Hepatocyte (in vitro differentiated cells): ENCODE results near the gene TRIM31. TPM values are rescaled to one million over a fixed set of nuclear protein-coding genes. Genes with fewer than 3 reads are reported as not detected.
A peak's percentile ranks its signal among the peaks of the same experiment; 100 is the strongest.

Experiments used
- DNase-seq: peaks from one replicate; pipeline ENCODE4 v3.0.0-alpha.2; 2016; ENCODE audit warnings: low spot score
- H2AFZ ChIP-seq: fragments of 200-600 bp; sonication (generic); 2 replicates; pipeline ENCODE4 v1.6.0; 2016; ENCODE audit warnings: antibody characterized with exemption, mild to moderate bottlenecking
- H3K27ac ChIP-seq: fragments of 200-600 bp; sonication (generic); 2 replicates; pipeline ENCODE4 v1.5.1; 2016; ENCODE audit warnings: mild to moderate bottlenecking
- H3K27me3 ChIP-seq: fragments of 200-600 bp; sonication (generic); 2 replicates; pipeline ENCODE4 v1.6.1; 2016
- H3K36me3 ChIP-seq: fragments of 200-600 bp; sonication (generic); replicated peaks from 2 replicates; pipeline ENCODE4 v1.5.1; 2016; ENCODE audit warnings: low read depth; ENCODE audit not compliant: insufficient read depth
- H3K4me1 ChIP-seq: fragments of 200-600 bp; sonication (generic); 2 replicates; pipeline ENCODE4 v1.5.1; 2016; ENCODE audit warnings: mild to moderate bottlenecking, moderate library complexity; ENCODE audit not compliant: insufficient read depth
- H3K4me2 ChIP-seq: fragments of 200-600 bp; sonication (generic); 2 replicates; pipeline ENCODE4 v1.6.0; 2016
- H3K4me3 ChIP-seq: fragments of 200-600 bp; sonication (generic); 2 replicates; pipeline ENCODE4 v1.5.1; 2016; ENCODE audit warnings: mild to moderate bottlenecking
- H3K79me2 ChIP-seq: fragments of 200-600 bp; sonication (generic); 2 replicates; pipeline ENCODE4 v1.6.0; 2017; ENCODE audit warnings: mild to moderate bottlenecking
- H3K9me2 ChIP-seq: fragments of 200-600 bp; sonication (generic); replicated peaks from 2 replicates; pipeline ENCODE4 v1.6.0; 2017; ENCODE audit warnings: mild to moderate bottlenecking; ENCODE audit not compliant: insufficient read depth
- H3K9me3 ChIP-seq: fragments of 200-600 bp; sonication (generic); 2 replicates; pipeline ENCODE4 v1.5.1; 2016; ENCODE audit warnings: low read depth, mild to moderate bottlenecking
- H4K20me1 ChIP-seq: fragments of 200-600 bp; sonication (generic); 2 replicates; pipeline ENCODE4 v1.6.0; 2016; ENCODE audit warnings: mild to moderate bottlenecking; ENCODE audit not compliant: insufficient read depth, poor library complexity, severe bottlenecking
- CTCF ChIP-seq: fragments of 200-600 bp; sonication (generic); IDR thresholded peaks from 2 replicates; pipeline ENCODE4 v1.5.1; 2016; ENCODE audit warnings: antibody characterized with exemption, mild to moderate bottlenecking; ENCODE audit not compliant: poor library complexity
- EZH2 ChIP-seq: fragments of 200-600 bp; sonication (generic); IDR thresholded peaks from 2 replicates; pipeline ENCODE4 v1.6.1; 2016; ENCODE audit warnings: antibody characterized with exemption, mild to moderate bottlenecking, borderline replicate concordance
- EZH2phosphoT487 ChIP-seq: fragments of 200-600 bp; sonication (generic); IDR thresholded peaks from one replicate; pipeline ENCODE4 v1.6.1; 2018; ENCODE audit warnings: antibody characterized with exemption, mild to moderate bottlenecking, low read depth, moderate library complexity; ENCODE audit not compliant: unreplicated experiment, severe bottlenecking
- WGBS: methylation state at CpG from one replicate; pipeline ENCODE4 v1.1.6; 2016; ENCODE audit warnings: low lambda C conversion rate; ENCODE audit errors: missing lambda C conversion rate; 5-methylcytosine and 5-hydroxymethylcytosine counted together
- polyA plus RNA-seq: library from polyadenylated mRNA; unstranded; fragments of >200 nt; fragmentation: Nextera tagmentation; extraction: Ambion mirVana; gene quantifications from 2 replicates; pipeline ENCODE4 v1.2.1, GENCODE V29; 2016
- total RNA-seq: library from RNA; depleted of rRNA; stranded (reverse); fragments of >200 nt; gene quantifications from 2 replicates; pipeline ENCODE4 v1.2.3, GENCODE V29; 2014

TRIM31 gene
- total and polyA plus RNA-seq, 2 experiments from 2014 or later: 5.0 to 6.3 TPM

GRCh38 chr6:30111266-30111856 lies 1.5 kb downstream of the TRIM31 start:
- Histone ChIP-seq H3K79me2 (no peaks in the 10 kb centered on the region), H3K4me2 (peak overlapping the region; percentile 60), H3K27me3 (peaks cover 29% of the 10 kb centered on the region), H2AFZ (no peak overlapping the region), H3K9me3 (no peaks in the 10 kb centered on the region), H3K36me3 (no peaks in the 10 kb centered on the region), H3K27ac (peak overlapping the region; percentile 29), H3K9me2 (no peaks in the 10 kb centered on the region), H3K4me3 (no peak overlapping the region), H4K20me1 (no peaks in the 10 kb centered on the region), H3K4me1 (peaks cover 10% of the 10 kb centered on the region)
- no peak for DNase-seq
- no peak for TF ChIP-seq EZH2
- no peak for TF ChIP-seq CTCF
- no peak for TF ChIP-seq EZH2phosphoT487
- 85% methylated on average over 26 of the region's 27 CpGs for WGBS

- Histone ChIP-seq H3K27me3 (peaks cover 22% of the 10 kb centered on the region), H3K9me3 (no peaks in the 10 kb centered on the region), H2AFZ (no peak overlapping the region), H3K4me3 (no peak overlapping the region), H3K36me3 (no peaks in the 10 kb centered on the region), H3K4me1 (peaks cover 20% of the 10 kb centered on the region), H3K79me2 (no peaks in the 10 kb centered on the region), H3K9me2 (no peaks in the 10 kb centered on the region), H4K20me1 (no peaks in the 10 kb centered on the region), H3K4me2 (no peak overlapping the region), H3K27ac (no peak overlapping the region)
- 66% methylated on average over 2 of the region's 2 CpGs for WGBS
- no peak for DNase-seq
- TF ChIP-seq CTCF (no peak), EZH2 (no peak), EZH2phosphoT487 (no peak)
Measured at GRCh38 chr6:30104661-30105060, 8.2 kb downstream of the TRIM31 start.

- H2AFZ ChIP-seq: peak overlapping the region; percentile 70
- H3K4me3 ChIP-seq: peak overlapping the region; percentile 19
Measured at GRCh38 chr6:30103872-30104179, 9.1 kb downstream of the TRIM31 start.

More at GRCh38 chr6:30103872-30104179, 9.1 kb downstream of the TRIM31 start:
- H3K4me1 ChIP-seq: peaks cover 20% of the 10 kb centered on the region
- H3K9me2 ChIP-seq: no peaks in the 10 kb centered on the region
- peak overlapping the region; percentile 83 for H3K4me2 ChIP-seq
- peak overlapping the region; percentile 61 for H3K27ac ChIP-seq
- H3K9me3 ChIP-seq: no peaks in the 10 kb centered on the region
- 41% methylated on average over 3 of the region's 3 CpGs for WGBS
- no peaks in the 10 kb centered on the region for H4K20me1 ChIP-seq
- TF ChIP-seq CTCF (no peak), EZH2 (no peak), EZH2phosphoT487 (no peak)
- H3K36me3 ChIP-seq: no peaks in the 10 kb centered on the region
- no peaks in the 10 kb centered on the region for H3K79me2 ChIP-seq
- DNase-seq: no peak
- peaks cover 30% of the 10 kb centered on the region for H3K27me3 ChIP-seq
